Liver (tissue), 3 donors: ENCODE results near the gene EDDM3A.

ENCODE experiments used
- JUND ChIP-seq, 2 donors: IDR thresholded peaks; 2 replicates each; pipeline ENCODE4 v1.6.1; 2016; ENCODE audit warnings: antibody characterized with exemption in 2 of 2
- TAF1 ChIP-seq: conservative IDR thresholded peaks from 2 replicates; pipeline ENCODE4 v1.6.1; 2016; ENCODE audit warnings: antibody characterized with exemption, mild to moderate bottlenecking
- TF ChIP-seq, protein P1 (sequence below): fragments of 150-350 bp; IDR thresholded peaks from 2 replicates; pipeline ENCODE4 v1.5.1; 2017; ENCODE audit warnings: improper control_type of control experiment, low read depth, low read length; ENCODE audit not compliant: missing input control
- donor health status: healthy.
- donor health status: healthy.

GRCh38 chr14:20775043-20775442 lies 29.4 kb downstream of the EDDM3A start:
- TF ChIP-seq, protein P1, sequence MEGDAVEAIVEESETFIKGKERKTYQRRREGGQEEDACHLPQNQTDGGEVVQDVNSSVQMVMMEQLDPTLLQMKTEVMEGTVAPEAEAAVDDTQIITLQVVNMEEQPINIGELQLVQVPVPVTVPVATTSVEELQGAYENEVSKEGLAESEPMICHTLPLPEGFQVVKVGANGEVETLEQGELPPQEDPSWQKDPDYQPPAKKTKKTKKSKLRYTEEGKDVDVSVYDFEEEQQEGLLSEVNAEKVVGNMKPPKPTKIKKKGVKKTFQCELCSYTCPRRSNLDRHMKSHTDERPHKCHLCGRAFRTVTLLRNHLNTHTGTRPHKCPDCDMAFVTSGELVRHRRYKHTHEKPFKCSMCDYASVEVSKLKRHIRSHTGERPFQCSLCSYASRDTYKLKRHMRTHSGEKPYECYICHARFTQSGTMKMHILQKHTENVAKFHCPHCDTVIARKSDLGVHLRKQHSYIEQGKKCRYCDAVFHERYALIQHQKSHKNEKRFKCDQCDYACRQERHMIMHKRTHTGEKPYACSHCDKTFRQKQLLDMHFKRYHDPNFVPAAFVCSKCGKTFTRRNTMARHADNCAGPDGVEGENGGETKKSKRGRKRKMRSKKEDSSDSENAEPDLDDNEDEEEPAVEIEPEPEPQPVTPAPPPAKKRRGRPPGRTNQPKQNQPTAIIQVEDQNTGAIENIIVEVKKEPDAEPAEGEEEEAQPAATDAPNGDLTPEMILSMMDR = no peak
- TF ChIP-seq TAF1 (no peak), JUND (IDR thresholded peaks at IDR 0.05) (no peak)
